HUES64 (cell line): ENCODE data around the gene COL7A1.

Experiments used
- H3K27ac ChIP-seq: 2 replicates; pipeline ENCODE4 v1.7.0; 2013; ENCODE audit warnings: low read depth, low read length, inconsistent platforms
- H3K27me3 ChIP-seq: 2 replicates; pipeline ENCODE4 v1.6.1; 2013; ENCODE audit warnings: mild to moderate bottlenecking, low read length; ENCODE audit not compliant: insufficient read depth
- H3K36me3 ChIP-seq: 2 replicates; pipeline ENCODE4 v1.6.1; 2013; ENCODE audit warnings: mild to moderate bottlenecking, low read length; ENCODE audit not compliant: insufficient read depth
- H3K4me1 ChIP-seq: 2 replicates; pipeline ENCODE4 v1.6.1; 2013; ENCODE audit warnings: mild to moderate bottlenecking, low read length, moderate library complexity; ENCODE audit not compliant: insufficient read depth
- H3K4me3 ChIP-seq: 2 replicates; pipeline ENCODE4 v1.5.1; 2013; ENCODE audit warnings: mild to moderate bottlenecking, low read length, moderate library complexity
- H3K9ac ChIP-seq: 2 replicates; pipeline ENCODE4 v1.6.1; 2013; ENCODE audit warnings: mild to moderate bottlenecking, low read depth, low read length
- H3K9me3 ChIP-seq: 2 replicates; pipeline ENCODE4 v1.6.1; 2013; ENCODE audit warnings: low read depth, low read length; ENCODE audit not compliant: insufficient read depth
- WGBS: fragments of 150-250, 120-280 bp; methylation state at CpG from one replicate; pipeline ENCODE4 v1.1.7; 2013; ENCODE audit warnings: missing lambda C conversion rate; 5-methylcytosine and 5-hydroxymethylcytosine counted together

Gene COL7A1

GRCh38 chr3:48587686-48588085 lies 7.4 kb downstream of the COL7A1 start:
- 92% methylated on average over 11 of the region's 11 CpGs for WGBS
- no peaks in the 10 kb centered on the region for H3K9me3 ChIP-seq

GRCh38 chr3:48585411-48585810 lies 9.7 kb downstream of the COL7A1 start:
- H3K36me3 ChIP-seq: peaks cover 28% of the 10 kb centered on the region
- no peaks in the 10 kb centered on the region for H3K4me1 ChIP-seq
- H3K27ac ChIP-seq: no peak overlapping the region
- no peak overlapping the region for H3K4me3 ChIP-seq
- no peaks in the 10 kb centered on the region for H3K9me3 ChIP-seq
- H3K27me3 ChIP-seq: no peaks in the 10 kb centered on the region
- 94% methylated on average over 8 of the region's 8 CpGs for WGBS
- H3K9ac ChIP-seq: no peak overlapping the region

More at GRCh38 chr3:48587686-48588085, 7.4 kb downstream of the COL7A1 start:
- Histone ChIP-seq H3K4me3 (no peak overlapping the region), H3K27me3 (no peaks in the 10 kb centered on the region), H3K9ac (no peak overlapping the region), H3K27ac (no peak overlapping the region), H3K36me3 (peaks cover 32% of the 10 kb centered on the region), H3K4me1 (no peaks in the 10 kb centered on the region)

GRCh38 chr3:48584836-48585235 lies 10.3 kb downstream of the COL7A1 start:
- Histone ChIP-seq H3K36me3 (peaks cover 31% of the 10 kb centered on the region), H3K27me3 (no peaks in the 10 kb centered on the region), H3K9ac (no peak overlapping the region), H3K4me1 (no peaks in the 10 kb centered on the region), H3K4me3 (no peak overlapping the region), H3K27ac (no peak overlapping the region), H3K9me3 (no peaks in the 10 kb centered on the region)
- WGBS: 93% methylated on average over 9 of the region's 9 CpGs

GRCh38 chr3:48581621-48582481 lies 13.3 kb downstream of the COL7A1 start:
- H3K4me3 ChIP-seq: no peak overlapping the region
- no peaks in the 10 kb centered on the region for H3K9me3 ChIP-seq
- H3K4me1 ChIP-seq: no peaks in the 10 kb centered on the region
- peaks cover 35% of the 10 kb centered on the region for H3K36me3 ChIP-seq
- no peak overlapping the region for H3K27ac ChIP-seq
- WGBS: 91% methylated on average over 14 of the region's 14 CpGs
- H3K27me3 ChIP-seq: no peaks in the 10 kb centered on the region
- H3K9ac ChIP-seq: no peak overlapping the region

- no peak overlapping the region for H3K27ac ChIP-seq
- H3K27me3 ChIP-seq: no peaks in the 10 kb centered on the region
- no peak overlapping the region for H3K4me3 ChIP-seq
- no peaks in the 10 kb centered on the region for H3K9me3 ChIP-seq
- WGBS: 90% methylated on average over 4 of the region's 4 CpGs
- H3K36me3 ChIP-seq: peaks cover 36% of the 10 kb centered on the region
- H3K9ac ChIP-seq: no peak overlapping the region
- no peaks in the 10 kb centered on the region for H3K4me1 ChIP-seq
These were observed 18.5 kb downstream of the COL7A1 start for GRCh38 chr3:48576647-48577046.

- H3K36me3 ChIP-seq: peaks cover 36% of the 10 kb centered on the region
- WGBS: 94% methylated on average over 17 of the region's 17 CpGs
These were observed 19.8 kb downstream of the COL7A1 start for GRCh38 chr3:48575366-48575765.

GRCh38 chr3:48573973-48574585 lies 21.1 kb downstream of the COL7A1 start:
- Histone ChIP-seq H3K4me3 (no peak overlapping the region), H3K4me1 (no peaks in the 10 kb centered on the region), H3K9ac (no peak overlapping the region), H3K9me3 (no peaks in the 10 kb centered on the region), H3K27me3 (no peaks in the 10 kb centered on the region), H3K36me3 (peaks cover 30% of the 10 kb centered on the region), H3K27ac (no peak overlapping the region)
- WGBS: 94% methylated on average over 10 of the region's 10 CpGs

More at GRCh38 chr3:48575366-48575765, 19.8 kb downstream of the COL7A1 start:
- Histone ChIP-seq H3K27me3 (no peaks in the 10 kb centered on the region), H3K27ac (no peak overlapping the region), H3K4me3 (no peak overlapping the region), H3K4me1 (no peaks in the 10 kb centered on the region), H3K9ac (no peak overlapping the region), H3K9me3 (no peaks in the 10 kb centered on the region)

- no peak overlapping the region for H3K4me3 ChIP-seq
These were observed 22.6 kb downstream of the COL7A1 start for GRCh38 chr3:48572517-48572916.

GRCh38 chr3:48571938-48572337 lies 23.2 kb downstream of the COL7A1 start:
- WGBS: 92% methylated on average over 12 of the region's 12 CpGs
- Histone ChIP-seq H3K9ac (no peak overlapping the region), H3K9me3 (no peaks in the 10 kb centered on the region), H3K27ac (no peak overlapping the region), H3K4me3 (no peak overlapping the region), H3K36me3 (peaks cover 22% of the 10 kb centered on the region), H3K27me3 (no peaks in the 10 kb centered on the region), H3K4me1 (no peaks in the 10 kb centered on the region)

More at GRCh38 chr3:48572517-48572916, 22.6 kb downstream of the COL7A1 start:
- WGBS: 84% methylated on average over 5 of the region's 7 CpGs
- no peak overlapping the region for H3K9ac ChIP-seq
- no peaks in the 10 kb centered on the region for H3K9me3 ChIP-seq
- peaks cover 28% of the 10 kb centered on the region for H3K36me3 ChIP-seq
- no peaks in the 10 kb centered on the region for H3K27me3 ChIP-seq
- no peaks in the 10 kb centered on the region for H3K4me1 ChIP-seq
- no peak overlapping the region for H3K27ac ChIP-seq

- WGBS: 96% methylated on average over 16 of the region's 18 CpGs
- Histone ChIP-seq H3K9ac (no peak overlapping the region), H3K4me3 (no peak overlapping the region), H3K36me3 (peaks cover 13% of the 10 kb centered on the region), H3K4me1 (no peaks in the 10 kb centered on the region), H3K27me3 (no peaks in the 10 kb centered on the region), H3K27ac (no peak overlapping the region), H3K9me3 (no peaks in the 10 kb centered on the region)
These were observed 25.2 kb downstream of the COL7A1 start for GRCh38 chr3:48569808-48570450.

- Histone ChIP-seq H3K36me3 (peaks cover 13% of the 10 kb centered on the region), H3K27me3 (no peaks in the 10 kb centered on the region), H3K9ac (no peak overlapping the region), H3K9me3 (no peaks in the 10 kb centered on the region), H3K4me3 (no peak overlapping the region), H3K27ac (no peak overlapping the region), H3K4me1 (no peaks in the 10 kb centered on the region)
- 95% methylated on average over 10 of the region's 10 CpGs for WGBS
These were observed 25.7 kb downstream of the COL7A1 start for GRCh38 chr3:48569400-48569799.
